Lower lobe of right lung (tissue), 2 donors: ENCODE results near the gene ZNF76. TPM values are rescaled to one million over a fixed set of nuclear protein-coding genes. Genes with fewer than 3 reads are reported as not detected.

Experiments
- ATAC-seq, 2 donors: fragments of 200-7000 bp; cut with Tn5 transposase; one replicate each; pipeline ENCODE4 v1.9.1; 2020 to 2022; ENCODE audit warnings: mild to moderate bottlenecking in 2 of 2, moderate library complexity in 2 of 2
- DNase-seq: peaks from one replicate; pipeline ENCODE4 v3.0.0-alpha.2; 2020
- H3K27ac ChIP-seq: fragments of 200-600 bp; one replicate; pipeline ENCODE4 v1.8.0; 2022
- H3K27me3 ChIP-seq: fragments of 200-600 bp; one replicate; pipeline ENCODE4 v1.8.0; 2022; ENCODE audit warnings: low read depth
- H3K36me3 ChIP-seq: fragments of 200-600 bp; one replicate; pipeline ENCODE4 v1.8.0; 2022; ENCODE audit warnings: mild to moderate bottlenecking
- H3K4me1 ChIP-seq: fragments of 200-600 bp; one replicate; pipeline ENCODE4 v1.8.0; 2022
- H3K4me3 ChIP-seq: fragments of 200-600 bp; one replicate; pipeline ENCODE4 v1.8.0; 2022; ENCODE audit warnings: mild to moderate bottlenecking
- H3K9me3 ChIP-seq: fragments of 200-600 bp; one replicate; pipeline ENCODE4 v1.8.0; 2022
- CTCF ChIP-seq: fragments of 200-600 bp; IDR thresholded peaks from one replicate; pipeline ENCODE4 v1.8.0; 2022; ENCODE audit warnings: antibody characterized with exemption, mild to moderate bottlenecking
- intact Hi-C: fragments of 100-400 bp; cut with DNase I; formaldehyde crosslinking; loops from one replicate; pipeline ENCODE4 v1.11.0; 2022
- total RNA-seq: library from RNA; stranded (reverse); fragmentation: NEBNext Ultra II Directional; extraction: Animal tissue kit (Norgen Biotek cat#: 25700); gene quantifications from one replicate; pipeline ENCODE4 v1.2.1, GENCODE V29; 2021
- donor health status: DM: no; HTN: yes; CAD: no; lungs with severe emphysema.

ZNF76 gene
- total RNA-seq, 1 donor from 2014 or later, result 39.4 TPM

- no peaks in the 10 kb centered on the region for H3K36me3 ChIP-seq
- no peaks in the 10 kb centered on the region for H3K9me3 ChIP-seq
- intact Hi-C loops, result no loop called here
- H3K27ac ChIP-seq, result no peak overlapping the region
- TF ChIP-seq CTCF, result no peak
- H3K27me3 ChIP-seq, result peaks cover 16% of the 10 kb centered on the region
- no peak overlapping the region for H3K4me3 ChIP-seq
- ATAC-seq (no peak), DNase-seq (no peak)
- H3K4me1 ChIP-seq, result peaks cover 8% of the 10 kb centered on the region
These were observed 39.7 kb upstream of the ZNF76 start for GRCh38 chr6:35219683-35220326.

- H3K27me3 ChIP-seq, result peaks cover 7% of the 10 kb centered on the region
- H3K4me1 ChIP-seq, result peaks cover 5% of the 10 kb centered on the region
- intact Hi-C loops, result no loop called here
- no peak for DNase-seq
- TF ChIP-seq CTCF, result no peak
- no peak overlapping the region for H3K27ac ChIP-seq
- no peak for ATAC-seq
- no peaks in the 10 kb centered on the region for H3K36me3 ChIP-seq
- H3K9me3 ChIP-seq, result no peaks in the 10 kb centered on the region
- H3K4me3 ChIP-seq, result no peak overlapping the region
These were observed 38.8 kb upstream of the ZNF76 start for GRCh38 chr6:35220711-35221110.

GRCh38 chr6:35223396-35223795, 36.1 kb upstream of the ZNF76 start:
- no peak overlapping the region for H3K27ac ChIP-seq
- no peaks in the 10 kb centered on the region for H3K4me1 ChIP-seq
- DNase-seq (no peak), ATAC-seq (no peak)
- intact Hi-C loops, result no loop called here
- no peak for TF ChIP-seq CTCF
- H3K36me3 ChIP-seq, result no peaks in the 10 kb centered on the region
- H3K9me3 ChIP-seq, result no peaks in the 10 kb centered on the region
- H3K27me3 ChIP-seq, result no peaks in the 10 kb centered on the region
- H3K4me3 ChIP-seq, result no peak overlapping the region

GRCh38 chr6:35224720-35225119, 34.8 kb upstream of the ZNF76 start:
- no peak for DNase-seq
- H3K36me3 ChIP-seq, result no peaks in the 10 kb centered on the region
- H3K4me3 ChIP-seq, result no peak overlapping the region
- H3K27me3 ChIP-seq, result no peaks in the 10 kb centered on the region
- H3K27ac ChIP-seq, result no peak overlapping the region
- no peaks in the 10 kb centered on the region for H3K9me3 ChIP-seq
- intact Hi-C loops, result no loop called here
- ATAC-seq, result no peak
- TF ChIP-seq CTCF, result no peak
- no peaks in the 10 kb centered on the region for H3K4me1 ChIP-seq

- Histone ChIP-seq H3K27me3 (no peaks in the 10 kb centered on the region), H3K9me3 (no peaks in the 10 kb centered on the region), H3K27ac (no peak overlapping the region), H3K4me3 (no peak overlapping the region), H3K4me1 (peaks cover 7% of the 10 kb centered on the region), H3K36me3 (no peaks in the 10 kb centered on the region)
- DNase-seq (no peak), ATAC-seq (no peak)
- no peak for TF ChIP-seq CTCF
- intact Hi-C loops, result no loop called here
These were observed 31.1 kb upstream of the ZNF76 start for GRCh38 chr6:35228481-35228880.
